HG03558 (cell line): ENCODE results near the gene NMT2.
A peak's percentile ranks its signal among the peaks of the same experiment; 100 is the strongest.

Experiments used
- ATAC-seq: cut with Tn5 transposase; IDR thresholded peaks from one replicate; pipeline ENCODE4 v1.9.1; 2021; ENCODE audit warnings: moderate number of reproducible peaks; ENCODE audit not compliant: unreplicated experiment; ENCODE audit errors: extremely low read depth

Gene NMT2

DNA sequence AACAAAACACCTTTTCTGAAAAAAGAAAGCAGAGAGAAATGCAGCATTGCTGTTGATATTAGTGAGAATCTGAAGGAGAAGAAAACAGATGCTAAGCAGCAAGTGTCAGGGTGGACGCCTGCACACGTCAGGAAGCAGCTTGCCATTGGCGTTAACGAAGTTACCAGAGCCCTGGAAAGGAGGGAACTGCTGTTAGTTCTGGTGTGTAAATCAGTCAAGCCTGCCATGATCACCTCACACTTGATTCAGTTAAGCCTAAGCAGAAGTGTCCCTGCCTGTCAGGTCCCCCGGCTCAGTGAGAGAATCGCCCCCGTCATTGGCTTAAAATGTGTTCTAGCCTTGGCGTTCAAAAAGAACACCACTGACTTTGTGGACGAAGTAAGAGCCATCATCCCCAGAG, 65.0 kb downstream of the NMT2 start:
- ATAC-seq: no peak

- no peak for ATAC-seq
These were observed 68.6 kb downstream of the NMT2 start for GRCh38 chr10:15099886-15100285.

- ATAC-seq: peak; percentile 71
These were observed 71.3 kb downstream of the NMT2 start, which contains the start of gene RPP38 for GRCh38 chr10:15097011-15097812. Gene RPP38, plus strand, starts transcription at chr10:15097355. Its CDS starts 5,960 bp downstream, at chr10:15103315.

GRCh38 chr10:15096661-15097010, 71.9 kb downstream of the NMT2 start:
- ATAC-seq: no peak

DNA sequence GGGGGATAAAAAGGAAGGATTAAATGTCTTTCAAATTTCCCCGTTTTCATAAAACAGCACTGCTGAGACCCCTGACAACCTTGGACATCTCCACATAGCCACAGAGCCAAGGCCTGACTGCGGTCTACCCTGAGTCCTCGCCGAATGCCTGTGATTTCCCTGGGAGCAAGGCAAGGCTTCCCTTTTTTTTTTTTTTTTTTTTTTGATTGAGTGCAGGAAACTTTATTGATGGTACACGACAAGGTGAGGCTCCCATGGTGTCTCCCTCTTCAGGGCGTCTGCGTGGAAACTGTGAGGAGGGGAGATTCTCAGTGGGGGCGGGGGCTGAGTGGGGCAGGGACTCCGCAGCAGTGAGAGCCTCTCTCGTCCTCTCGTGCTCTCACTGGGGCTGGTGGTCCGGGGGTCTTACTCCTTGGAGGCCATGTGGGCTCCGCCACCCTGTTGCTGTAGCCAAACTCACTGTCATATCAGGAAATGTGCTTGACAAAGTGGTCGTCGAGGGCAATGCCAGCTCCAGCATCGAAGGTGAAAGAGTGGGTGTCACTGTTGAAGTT, 75.6 kb downstream of the NMT2 start:
- no peak for ATAC-seq

DNA sequence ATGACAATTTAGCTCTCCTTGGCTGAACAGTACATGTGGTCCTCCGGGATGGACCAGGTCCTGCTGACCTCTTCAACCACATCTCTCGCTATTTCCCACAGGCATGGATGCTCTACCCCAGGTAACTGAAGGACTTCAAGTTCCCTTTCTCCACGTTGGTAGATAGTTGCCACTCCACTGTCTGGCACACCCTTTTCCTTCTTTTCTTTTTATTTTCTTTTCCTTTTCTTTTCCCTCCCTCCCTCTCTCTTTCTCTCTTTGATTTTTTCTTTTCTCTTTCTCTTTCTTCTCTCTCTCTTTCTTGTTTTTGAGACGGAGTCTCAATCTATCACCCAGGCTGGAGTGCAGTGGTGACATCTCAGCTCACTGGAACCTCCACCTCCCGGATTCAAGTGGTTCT, 77.1 kb downstream of the NMT2 start:
- ATAC-seq: no peak

GRCh38 chr10:15088428-15089261, 79.8 kb downstream of the NMT2 start, which contains the start of gene ACBD7:
Gene ACBD7, minus strand, starts transcription at chr10:15088776. Its CDS starts 48 bp downstream, at chr10:15088728.
- ATAC-seq: peak; percentile 84

DNA sequence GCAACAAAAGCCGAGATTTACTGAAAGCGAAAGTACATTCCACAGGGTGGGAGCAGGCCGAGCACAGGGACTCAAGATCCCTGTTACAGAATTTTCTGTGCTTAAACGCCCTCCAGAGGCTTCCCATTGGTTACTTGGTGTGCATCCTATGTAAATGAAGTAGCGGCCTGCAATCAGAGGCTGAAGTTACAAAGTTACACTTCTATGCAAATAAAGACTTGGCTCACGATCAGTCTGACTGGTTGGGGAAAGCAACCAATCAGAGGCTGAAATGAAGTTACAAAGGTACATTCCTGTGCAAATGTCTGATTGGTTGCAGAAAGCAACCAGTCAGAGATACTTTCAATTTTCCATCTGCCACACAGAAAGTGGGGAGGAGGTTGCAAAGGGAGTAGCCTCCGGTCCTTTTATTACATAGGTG, 84.0 kb downstream of the NMT2 start:
- ATAC-seq: no peak

GRCh38 chr10:15083674-15084501, 84.6 kb downstream of the NMT2 start:
- no peak for ATAC-seq

- no peak for ATAC-seq
These were observed 93.1 kb downstream of the NMT2 start for GRCh38 chr10:15075421-15075820.

- no peak for ATAC-seq
These were observed 96.1 kb downstream of the NMT2 start for GRCh38 chr10:15072358-15072757.

DNA sequence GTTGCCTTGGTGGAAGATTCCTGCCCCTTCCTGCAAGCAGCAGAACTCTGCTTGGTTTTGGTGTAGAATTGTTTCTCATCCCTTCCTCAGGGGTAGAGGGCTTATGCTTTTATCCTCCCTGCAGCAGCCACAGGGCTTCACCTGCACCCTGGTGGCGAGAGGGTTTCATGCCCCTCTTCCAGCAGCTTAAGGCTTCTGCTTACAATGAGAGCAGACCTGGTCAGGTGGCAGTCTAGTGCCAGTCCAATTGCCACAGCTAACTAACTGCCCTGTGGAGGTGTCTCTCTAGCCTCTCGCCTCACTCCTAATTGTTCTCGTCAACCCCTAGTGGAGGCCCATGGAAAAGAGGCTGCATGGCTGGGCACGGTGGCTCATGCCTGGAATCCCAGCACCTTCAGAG, 99.3 kb downstream of the NMT2 start:
- no peak for ATAC-seq

- ATAC-seq: no peak
These were observed 99.7 kb downstream of the NMT2 start for GRCh38 chr10:15068802-15069201.

- no peak for ATAC-seq
These were observed 101.3 kb downstream of the NMT2 start for GRCh38 chr10:15067154-15067553.

DNA sequence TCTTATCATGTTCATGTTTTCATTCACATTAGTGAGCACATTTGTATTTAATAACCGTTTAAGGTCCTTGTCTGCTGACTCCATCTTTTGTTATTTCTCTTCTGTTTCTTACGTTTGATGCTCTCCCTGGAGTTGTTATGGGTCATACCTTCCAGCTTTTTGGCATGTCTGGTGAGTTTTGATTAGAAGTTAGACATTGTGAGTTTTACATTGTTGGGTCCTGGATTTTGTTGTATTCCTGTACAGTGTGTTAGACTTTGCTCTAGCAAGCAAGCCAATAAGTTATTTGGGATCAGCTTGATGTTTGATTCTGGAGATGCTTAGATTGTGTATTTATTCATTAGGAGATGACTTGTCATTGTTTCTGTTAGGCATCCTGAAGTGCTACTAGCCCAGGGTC, 107.9 kb downstream of the NMT2 start:
- ATAC-seq: no peak

- ATAC-seq: no peak
These were observed 108.6 kb downstream of the NMT2 start for GRCh38 chr10:15059914-15060313.

DNA sequence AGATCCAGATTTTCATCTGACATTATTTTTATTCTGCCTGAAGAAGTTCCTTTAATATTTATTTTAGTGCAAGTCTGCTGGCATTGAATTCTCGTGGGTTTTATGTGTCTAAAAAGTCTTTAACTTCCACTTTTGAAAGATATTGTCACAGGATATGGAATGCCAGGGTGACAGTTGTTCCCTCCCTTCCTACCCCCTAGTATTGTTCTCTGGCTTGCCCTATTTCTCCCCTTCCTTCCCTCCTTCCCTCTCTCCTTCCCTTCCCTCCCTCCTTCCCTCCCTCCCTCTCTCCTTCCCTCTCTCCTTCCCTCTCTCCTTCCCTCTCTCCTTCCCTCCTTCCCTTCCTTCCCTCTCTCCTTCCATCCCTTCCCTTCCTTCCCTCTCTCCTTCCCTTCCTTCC, 109.8 kb downstream of the NMT2 start:
- no peak for ATAC-seq
